PFSK-1 (cell line): ENCODE data around the gene IRF2BPL.

Experiments used
- FOXP2 ChIP-seq: optimal IDR thresholded peaks from 2 replicates; pipeline ENCODE3; 2011; ENCODE audit warnings: borderline replicate concordance, control low read depth, inconsistent platforms; ENCODE audit not compliant: insufficient read depth; ENCODE audit errors: extremely low read length, extremely low read depth
- POLR2AphosphoS5 ChIP-seq: IDR thresholded peaks from 2 replicates; pipeline ENCODE4 v1.6.1; 2012; ENCODE audit warnings: low read depth, mild to moderate bottlenecking, control low read depth, low read length, moderate library complexity
- REST ChIP-seq, 2 experiments: IDR thresholded peaks; 2 replicates each; pipeline versions ENCODE4 v1.6.1 to v1.8.0; 2011 to 2012; ENCODE audit warnings: low read depth in 2 of 2, low read length in 2 of 2, control low read depth in 1 of 2, inconsistent platforms in 1 of 2, mild to moderate bottlenecking in 1 of 2, moderate library complexity in 1 of 2; ENCODE audit not compliant: insufficient read depth in 1 of 2
- SIN3A ChIP-seq: IDR thresholded peaks from 2 replicates; pipeline ENCODE4 v1.6.1; 2012; ENCODE audit warnings: mild to moderate bottlenecking, low read length, moderate library complexity, borderline replicate concordance; ENCODE audit not compliant: insufficient read depth
- TAF1 ChIP-seq: IDR thresholded peaks from 2 replicates; pipeline ENCODE4 v1.6.1; 2012; ENCODE audit warnings: low read length, control low read depth, borderline replicate concordance; ENCODE audit not compliant: insufficient read depth

Gene IRF2BPL

GRCh38 chr14:77065851-77066577 is 37.5 kb upstream of the IRF2BPL start:
- no peak for TF ChIP-seq FOXP2
- TF ChIP-seq REST (IDR thresholded peaks at IDR 0.05; ENCODE audit: insufficient read depth in 1 of 2, low read depth in 2 of 2, low read length in 2 of 2), result no peak
- no peak for TF ChIP-seq TAF1
- TF ChIP-seq SIN3A, result no peak
- TF ChIP-seq POLR2AphosphoS5, result no peak

DNA sequence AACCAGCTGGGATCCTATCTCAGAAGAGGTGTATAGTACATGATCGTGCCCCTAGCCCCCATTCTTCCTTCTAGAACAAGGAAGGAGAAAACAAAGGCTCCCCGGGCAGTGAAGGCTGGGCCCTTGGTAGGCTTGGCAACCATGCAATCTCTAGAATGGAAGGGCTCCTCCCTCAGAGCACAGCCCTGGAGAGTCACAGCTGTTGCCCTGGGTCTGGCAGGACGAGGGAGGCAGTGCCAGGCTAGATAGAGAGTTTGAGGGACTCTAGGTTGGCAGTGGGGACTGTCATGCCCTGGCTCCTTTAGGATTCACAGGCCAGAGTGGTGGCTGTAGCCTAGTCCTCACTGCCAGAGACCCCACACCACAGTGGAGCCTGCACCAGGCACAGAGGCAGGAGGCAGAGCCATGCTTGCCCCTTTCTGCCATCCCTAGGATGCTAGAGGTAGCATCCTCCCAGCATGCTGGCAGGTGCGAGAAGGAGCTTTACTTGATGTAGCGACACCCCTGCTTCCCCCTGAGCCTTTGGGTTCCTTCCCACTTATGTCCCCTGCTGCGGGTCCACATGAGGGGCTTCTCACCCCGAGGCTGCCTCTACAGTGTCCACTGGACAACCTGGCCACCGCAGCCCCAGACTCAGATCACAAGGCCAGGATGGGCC is 36.1 kb upstream of the IRF2BPL start:
- TF ChIP-seq FOXP2 (no peak), TAF1 (no peak), REST (IDR thresholded peaks at IDR 0.05; ENCODE audit: insufficient read depth in 1 of 2, low read depth in 2 of 2, low read length in 2 of 2) (no peak), POLR2AphosphoS5 (no peak), SIN3A (no peak)

DNA sequence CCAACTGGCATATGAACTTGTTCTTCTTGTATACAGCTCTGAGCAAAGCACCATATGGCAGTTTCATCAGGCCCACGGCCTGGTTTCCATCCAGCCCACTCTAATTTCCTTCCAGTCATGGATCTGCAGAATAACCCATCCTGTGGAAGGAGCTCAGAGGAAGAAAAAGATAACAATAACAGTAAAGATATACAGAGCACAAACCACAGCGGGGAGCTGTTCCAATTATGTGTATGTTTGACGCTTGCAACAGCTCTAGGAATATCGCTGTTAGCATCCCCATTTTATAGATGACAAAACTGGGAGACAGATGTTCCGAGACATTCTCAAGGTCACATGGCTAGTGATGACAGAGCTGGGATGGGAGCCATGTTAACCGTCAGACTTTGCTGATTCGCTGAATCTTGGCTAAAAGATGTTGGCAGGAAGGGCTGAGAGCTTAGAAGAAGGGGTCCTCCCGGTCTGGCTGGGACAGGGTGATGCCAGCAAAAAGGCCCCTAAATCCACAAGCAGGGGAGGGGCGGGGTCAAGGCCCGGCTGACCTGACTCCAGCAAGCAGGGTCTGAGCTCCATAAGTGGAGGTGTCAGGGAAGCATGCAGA is 35.2 kb upstream of the IRF2BPL start:
- no peak for TF ChIP-seq REST (IDR thresholded peaks at IDR 0.05; ENCODE audit: insufficient read depth in 1 of 2, low read depth in 2 of 2, low read length in 2 of 2)
- no peak for TF ChIP-seq FOXP2
- no peak for TF ChIP-seq TAF1
- no peak for TF ChIP-seq SIN3A
- TF ChIP-seq POLR2AphosphoS5, result no peak

DNA sequence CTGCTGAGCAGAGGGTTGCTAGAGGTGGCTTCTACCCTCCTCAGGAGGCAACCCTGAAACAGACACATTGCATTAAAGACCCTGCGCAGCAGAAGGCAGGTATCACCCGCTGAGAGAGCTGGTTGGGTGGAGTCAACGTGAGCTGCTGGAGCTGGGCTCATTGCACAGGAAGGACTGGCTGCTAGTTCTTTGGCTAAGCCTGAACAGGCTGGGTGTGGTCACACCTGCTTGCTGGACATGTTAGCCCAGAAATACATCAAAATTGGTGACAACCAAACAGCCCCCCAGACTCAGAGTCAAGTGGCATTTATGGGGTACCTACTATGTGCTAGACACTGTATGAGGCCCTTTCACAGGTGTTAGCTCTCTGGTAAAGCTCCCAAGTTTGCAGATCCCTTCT is 33.8 kb upstream of the IRF2BPL start:
- TF ChIP-seq REST (IDR thresholded peaks at IDR 0.05; ENCODE audit: insufficient read depth in 1 of 2, low read depth in 2 of 2, low read length in 2 of 2) (no peak), SIN3A (no peak), TAF1 (no peak), POLR2AphosphoS5 (no peak), FOXP2 (no peak)
